Stimulated activated CD8-positive, alpha-beta memory T cell treated with anti-CD3 and anti-CD28 coated beads, Interleukin-12 subunit alpha, Interleukin-12 subunit beta, amount 100 ng/mL, for 1 hour (primary cell): ENCODE data around the gene CD4.
"Not testable (repeated sequence)": the region's sequence is repeated elsewhere in the genome, so short reads cannot be mapped to it uniquely, and the experiment has no call there.

Source experiments
- DNase-seq: peaks from one replicate; pipeline ENCODE4 v3.0.0-alpha.2; 2020; ENCODE audit warnings: low read depth

CD4 gene

DNA sequence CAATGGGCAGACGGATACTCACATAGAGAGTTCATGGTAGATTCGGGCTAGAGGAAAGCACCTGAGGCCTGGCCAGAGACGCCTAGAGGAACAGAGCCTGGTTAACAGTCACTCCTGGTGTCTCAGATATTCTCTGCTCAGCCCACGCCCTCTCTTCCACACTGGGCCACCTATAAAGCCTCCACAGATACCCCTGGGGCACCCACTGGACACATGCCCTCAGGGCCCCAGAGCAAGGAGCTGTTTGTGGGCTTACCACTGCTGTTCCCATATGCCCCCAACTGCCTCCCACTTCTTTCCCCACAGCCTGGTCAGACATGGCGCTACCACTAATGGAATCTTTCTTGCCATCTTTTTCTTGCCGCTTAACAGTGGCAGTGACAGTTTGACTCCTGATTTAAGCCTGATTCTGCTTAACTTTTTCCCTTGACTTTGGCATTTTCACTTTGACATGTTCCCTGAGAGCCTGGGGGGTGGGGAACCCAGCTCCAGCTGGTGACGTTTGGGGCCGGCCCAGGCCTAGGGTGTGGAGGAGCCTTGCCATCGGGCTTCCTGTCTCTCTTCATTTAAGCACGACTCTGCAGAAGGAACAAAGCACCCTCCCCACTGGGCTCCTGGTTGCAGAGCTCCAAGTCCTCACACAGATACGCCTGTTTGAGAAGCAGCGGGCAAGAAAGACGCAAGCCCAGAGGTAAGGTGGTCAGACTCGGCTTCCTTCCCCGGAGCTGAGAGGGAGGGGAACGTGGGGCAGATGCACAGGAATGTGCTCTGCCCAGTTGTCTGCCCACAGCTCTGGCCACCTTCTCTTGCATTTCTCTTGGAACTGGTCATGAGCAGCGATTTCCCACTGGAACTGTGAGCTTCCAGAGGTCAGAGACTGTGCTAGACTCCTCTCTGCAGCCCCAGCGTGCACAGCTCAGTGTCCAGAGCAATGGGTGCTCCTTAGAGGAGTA lies at the start of gene CD4:
CD4 (plus strand) TSS at position 557 of the 953 bp plus-strand sequence. CDS start 10,611 bp downstream, outside the sequence.
- DNase-seq: no peak

DNA sequence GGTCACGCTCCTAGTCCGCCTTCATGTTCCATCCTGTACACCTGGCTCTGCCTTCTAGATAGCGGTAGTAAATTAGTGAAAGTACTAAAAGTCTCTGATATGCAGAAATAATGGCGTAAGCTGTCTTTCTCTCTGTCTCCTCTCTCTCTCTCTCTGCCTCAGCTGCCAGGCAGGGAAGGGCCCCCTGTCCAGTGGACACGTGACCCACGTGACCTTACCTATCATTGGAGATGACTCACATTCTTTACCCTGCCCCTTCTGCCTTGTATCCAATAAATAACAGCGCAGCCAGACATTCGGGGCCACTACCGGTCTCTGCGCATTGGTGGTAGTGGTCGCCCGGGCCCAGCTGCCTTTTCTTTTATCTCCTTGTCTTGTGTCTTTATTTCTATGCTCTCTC lies 47.2 kb upstream of the CD4 start:
- not testable (repeated sequence) for DNase-seq

- DNase-seq: no peak
These were observed 46.5 kb upstream of the CD4 start for GRCh38 chr12:6742834-6743233.

- DNase-seq: not testable (repeated sequence)
These were observed 46.0 kb upstream of the CD4 start for GRCh38 chr12:6743300-6743699.

DNA sequence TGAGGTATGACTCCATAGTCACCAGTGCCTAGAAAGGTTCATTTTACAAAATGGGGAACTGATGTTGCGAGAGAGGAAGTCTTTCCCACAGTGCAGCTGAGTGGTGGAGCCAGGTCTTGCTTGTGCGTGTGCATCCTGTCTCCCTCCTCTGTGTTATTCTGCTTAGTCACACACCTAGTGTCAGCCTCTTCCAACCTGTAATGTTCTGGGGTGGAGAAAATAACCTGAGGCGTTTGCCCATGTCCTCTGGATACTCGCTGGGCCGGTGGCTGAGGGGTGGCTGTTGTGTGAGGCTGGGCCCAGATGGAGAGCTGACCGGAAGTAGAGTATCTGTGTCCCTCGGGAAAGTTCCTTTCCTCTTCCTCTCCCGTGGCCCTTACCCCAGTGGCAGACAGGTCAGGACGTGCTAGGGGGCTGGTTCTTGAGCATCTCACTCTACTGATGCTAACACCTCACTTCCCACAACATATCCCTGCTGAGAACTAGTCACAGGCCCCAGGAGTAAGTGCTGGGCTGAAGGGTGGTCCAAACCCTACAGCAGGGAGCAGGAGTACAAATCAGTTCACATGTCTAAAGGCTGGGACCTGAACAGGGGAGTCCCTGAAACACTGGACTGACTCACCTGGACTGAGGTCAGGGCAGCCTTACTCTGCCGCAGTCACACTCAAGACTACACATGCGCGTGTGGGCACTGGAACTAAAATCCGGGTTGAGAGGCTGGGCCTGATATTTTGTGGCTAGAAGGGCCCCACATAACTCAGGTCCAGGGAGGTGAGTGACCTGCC lies 43.4 kb upstream of the CD4 start:
- DNase-seq: no peak

GRCh38 chr12:6747216-6747615 lies 42.1 kb upstream of the CD4 start:
- no peak for DNase-seq

DNA sequence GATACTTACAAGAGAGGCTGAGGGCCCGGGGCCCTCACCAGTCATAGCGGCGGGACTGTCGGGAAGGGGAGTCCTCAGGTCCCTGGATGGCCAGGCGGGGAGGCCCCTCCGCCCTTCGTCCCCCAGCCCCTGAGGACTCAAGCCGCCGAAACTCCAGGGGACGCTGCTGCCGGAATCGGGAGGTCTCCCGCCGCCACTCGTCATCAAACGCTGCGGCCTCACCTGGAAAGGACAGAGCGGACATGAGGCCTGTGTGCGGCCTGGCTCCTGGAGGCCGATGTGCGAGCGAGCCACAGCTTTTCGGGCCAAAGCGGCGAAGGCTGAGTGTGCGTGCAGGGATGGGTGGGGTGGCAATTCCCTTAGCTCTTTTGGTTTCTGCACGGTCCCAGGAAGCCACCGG lies 40.6 kb upstream of the CD4 start:
- no peak for DNase-seq

GRCh38 chr12:6750506-6750905 lies 38.8 kb upstream of the CD4 start:
- DNase-seq: no peak

DNA sequence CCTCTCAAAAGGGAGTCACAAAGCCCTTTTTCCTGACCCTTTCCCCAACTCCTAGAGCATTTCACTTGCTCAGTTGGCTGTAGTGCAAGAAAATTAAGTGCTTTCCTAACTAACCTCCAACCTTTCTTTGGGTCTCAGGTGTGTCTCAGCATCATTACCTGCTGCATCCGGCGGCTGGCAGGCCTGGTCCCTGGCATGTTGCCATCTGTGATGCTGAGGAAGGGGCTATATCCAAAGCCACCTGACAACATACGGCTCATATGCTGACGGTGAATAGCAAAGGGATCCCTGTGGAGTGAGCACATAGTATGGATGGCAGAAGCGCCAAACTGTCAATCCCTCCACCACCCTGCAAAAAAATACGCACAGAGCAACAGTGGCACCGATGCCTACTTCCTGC lies 37.6 kb upstream of the CD4 start:
- no peak for DNase-seq

DNA sequence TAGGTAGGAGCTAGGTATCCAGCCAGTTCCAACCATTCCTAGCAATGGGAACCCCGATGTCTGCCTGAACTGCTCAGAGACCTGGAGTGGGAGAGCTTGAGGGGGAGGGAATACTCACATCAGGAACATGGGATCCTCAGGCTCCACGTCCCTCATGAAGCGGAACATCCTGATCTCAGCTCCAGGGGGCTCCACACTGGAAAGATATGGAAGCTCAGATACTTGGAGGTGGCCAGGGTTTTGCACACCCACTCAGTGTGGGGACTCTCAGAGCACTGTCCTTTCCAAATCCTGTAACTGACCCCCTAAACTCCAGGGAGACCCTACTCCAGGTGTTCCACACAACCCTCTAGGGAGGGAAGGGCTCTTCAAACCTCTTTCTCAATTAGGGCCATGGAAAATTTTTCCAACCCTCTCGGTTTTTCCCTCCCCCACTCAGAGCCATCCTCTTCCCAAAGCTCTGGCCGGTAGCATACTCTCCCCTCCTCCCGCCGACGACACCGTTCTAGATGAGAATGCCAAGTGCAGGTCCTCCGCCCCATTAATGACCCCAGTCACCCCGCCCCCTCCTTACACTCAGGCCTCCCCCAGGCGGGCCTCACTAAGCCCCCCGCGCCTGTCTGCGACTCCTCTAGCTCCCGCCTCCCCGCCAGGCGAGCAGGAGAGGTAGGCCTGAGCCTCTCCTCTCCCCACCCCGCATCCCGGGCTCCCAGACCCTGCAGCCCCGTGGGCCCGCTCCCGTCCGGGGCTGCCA lies 37.0 kb upstream of the CD4 start:
- no peak for DNase-seq

- peak; percentile 94 for DNase-seq
These were observed 36.2 kb upstream of the CD4 start, which contains the start of gene MLF2 for GRCh38 chr12:6752921-6753771. Gene MLF2, minus strand, starts transcription at chr12:6753141. Its CDS starts 807 bp downstream, at chr12:6752334.

GRCh38 chr12:6753772-6754356 lies 35.5 kb upstream of the CD4 start:
- DNase-seq: no peak

- no peak for DNase-seq
These were observed 34.9 kb upstream of the CD4 start for GRCh38 chr12:6754411-6754810.

DNA sequence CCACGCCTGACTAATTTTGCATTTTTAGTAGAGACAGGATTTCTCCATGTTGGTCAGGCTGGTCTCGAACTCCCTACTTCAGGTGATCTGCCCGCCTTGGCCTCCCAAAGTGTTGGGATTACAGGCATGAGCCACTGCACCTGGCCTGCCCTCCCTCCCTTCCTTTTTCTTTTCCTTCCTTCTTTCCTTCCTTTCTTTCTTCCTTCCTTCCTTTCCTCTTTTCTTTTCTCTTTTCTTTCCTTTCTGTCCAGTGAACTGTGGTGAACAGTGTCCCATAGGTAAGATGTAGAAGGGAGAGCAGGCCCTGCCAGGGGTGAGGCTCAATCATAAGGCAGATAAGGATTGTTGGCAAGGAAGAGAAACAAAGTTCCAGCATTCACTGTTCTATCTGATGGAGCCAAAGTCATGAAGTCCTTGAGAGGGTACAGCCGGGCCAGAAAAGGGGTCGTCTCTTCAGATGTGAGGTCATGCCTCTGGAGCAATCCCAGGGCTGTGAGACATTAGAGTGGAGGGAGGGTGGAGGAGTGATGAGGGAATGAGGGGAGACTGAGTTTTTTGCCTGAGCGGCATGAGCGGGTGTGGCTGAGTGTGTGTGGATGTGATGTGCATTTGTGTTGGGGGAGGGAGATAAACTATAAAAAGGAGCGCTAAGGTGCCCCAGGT lies 32.2 kb upstream of the CD4 start:
- no peak for DNase-seq

DNA sequence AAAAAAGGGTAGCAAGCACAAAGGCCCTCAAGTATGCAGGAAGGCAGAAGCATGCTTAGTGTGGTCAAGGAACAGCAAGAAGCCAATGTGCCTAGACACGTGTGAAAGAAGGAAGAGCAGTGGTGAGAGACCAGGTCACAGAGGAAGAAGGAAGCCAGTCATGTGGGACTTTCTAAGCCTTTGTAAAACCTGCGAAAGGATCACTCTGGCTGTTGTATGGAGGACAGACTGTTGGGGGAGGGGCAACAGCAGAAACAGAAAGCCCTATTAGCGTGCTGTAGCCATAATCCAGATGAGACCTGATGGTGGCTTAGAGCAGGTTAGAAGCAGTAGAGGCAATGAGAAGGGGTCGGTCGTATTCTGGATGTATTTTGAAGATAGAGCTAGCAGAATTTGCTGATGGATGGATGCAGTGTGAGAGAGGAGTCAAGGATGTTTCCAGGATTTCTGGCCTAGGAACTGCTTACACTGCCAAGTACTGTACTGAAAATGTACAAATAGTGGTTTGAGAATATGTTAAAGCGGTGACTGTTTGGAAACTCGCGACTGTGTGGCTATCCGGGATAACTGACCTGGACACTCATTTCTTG lies 30.7 kb upstream of the CD4 start:
- no peak for DNase-seq

DNA sequence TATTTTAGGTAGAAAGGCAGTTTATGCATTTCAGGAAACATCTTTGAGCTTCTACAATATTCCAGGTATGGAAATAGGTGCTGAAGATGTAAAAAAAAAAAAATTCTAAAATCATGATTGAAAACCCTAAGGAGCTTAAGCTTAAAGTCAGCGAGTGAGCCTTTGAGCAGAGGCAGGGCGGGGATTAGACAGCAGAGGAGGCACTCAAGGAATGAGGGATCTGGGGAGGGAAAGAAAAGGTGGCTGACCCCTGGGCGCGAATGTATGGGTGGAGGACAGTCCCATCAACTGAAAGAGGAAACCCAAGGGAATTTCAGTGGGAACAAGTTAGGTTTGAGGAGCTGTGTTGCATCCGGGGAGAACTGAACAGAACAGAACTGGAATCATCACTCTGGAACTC lies 29.6 kb upstream of the CD4 start:
- no peak for DNase-seq

GRCh38 chr12:6763380-6763779 lies 25.9 kb upstream of the CD4 start:
- DNase-seq: no peak

DNA sequence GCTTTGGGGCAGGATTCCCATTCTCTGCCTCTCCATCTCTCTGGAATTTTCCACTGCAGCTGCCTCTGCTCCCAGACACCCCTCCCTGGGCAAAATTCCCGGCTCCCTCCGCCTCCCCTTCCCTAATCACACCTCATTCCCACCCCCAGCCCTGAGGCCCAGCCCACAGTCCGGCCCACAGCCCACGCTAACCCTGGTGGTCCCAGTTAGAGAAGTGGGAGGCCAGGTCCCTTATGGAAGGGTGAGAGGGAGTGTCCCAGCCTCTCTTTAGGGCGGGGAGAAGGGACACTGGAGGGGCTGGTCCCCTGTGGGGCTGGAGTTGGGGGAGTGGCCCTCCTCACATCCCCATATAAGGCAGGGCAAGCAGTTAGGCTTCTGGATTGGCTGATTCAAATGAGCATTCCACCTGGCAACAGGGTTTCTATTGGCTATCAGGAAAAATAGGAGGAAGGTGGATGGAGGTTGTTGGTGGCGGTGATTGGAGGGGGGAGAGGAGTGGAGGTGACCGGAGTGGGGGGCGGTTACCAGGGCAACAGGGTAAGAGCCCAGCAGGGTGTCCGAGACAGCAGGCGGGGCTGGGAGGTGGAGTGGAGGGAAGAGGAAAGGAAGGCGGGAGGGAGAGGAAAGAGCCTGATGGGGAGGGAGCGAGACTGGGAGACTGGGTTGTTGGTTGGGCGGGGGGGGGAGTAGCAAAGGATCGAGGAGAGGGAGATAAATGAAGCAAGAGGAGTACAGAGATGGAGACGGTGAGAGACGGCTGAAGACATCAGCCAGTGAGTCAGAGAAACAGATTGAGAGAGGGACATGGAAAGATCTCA lies 25.1 kb upstream of the CD4 start:
- DNase-seq: no peak

GRCh38 chr12:6765048-6765633 lies 24.2 kb upstream of the CD4 start:
- no peak for DNase-seq
